ENCODE results near the gene HOXD3.

Gene HOXD3

DNA sequence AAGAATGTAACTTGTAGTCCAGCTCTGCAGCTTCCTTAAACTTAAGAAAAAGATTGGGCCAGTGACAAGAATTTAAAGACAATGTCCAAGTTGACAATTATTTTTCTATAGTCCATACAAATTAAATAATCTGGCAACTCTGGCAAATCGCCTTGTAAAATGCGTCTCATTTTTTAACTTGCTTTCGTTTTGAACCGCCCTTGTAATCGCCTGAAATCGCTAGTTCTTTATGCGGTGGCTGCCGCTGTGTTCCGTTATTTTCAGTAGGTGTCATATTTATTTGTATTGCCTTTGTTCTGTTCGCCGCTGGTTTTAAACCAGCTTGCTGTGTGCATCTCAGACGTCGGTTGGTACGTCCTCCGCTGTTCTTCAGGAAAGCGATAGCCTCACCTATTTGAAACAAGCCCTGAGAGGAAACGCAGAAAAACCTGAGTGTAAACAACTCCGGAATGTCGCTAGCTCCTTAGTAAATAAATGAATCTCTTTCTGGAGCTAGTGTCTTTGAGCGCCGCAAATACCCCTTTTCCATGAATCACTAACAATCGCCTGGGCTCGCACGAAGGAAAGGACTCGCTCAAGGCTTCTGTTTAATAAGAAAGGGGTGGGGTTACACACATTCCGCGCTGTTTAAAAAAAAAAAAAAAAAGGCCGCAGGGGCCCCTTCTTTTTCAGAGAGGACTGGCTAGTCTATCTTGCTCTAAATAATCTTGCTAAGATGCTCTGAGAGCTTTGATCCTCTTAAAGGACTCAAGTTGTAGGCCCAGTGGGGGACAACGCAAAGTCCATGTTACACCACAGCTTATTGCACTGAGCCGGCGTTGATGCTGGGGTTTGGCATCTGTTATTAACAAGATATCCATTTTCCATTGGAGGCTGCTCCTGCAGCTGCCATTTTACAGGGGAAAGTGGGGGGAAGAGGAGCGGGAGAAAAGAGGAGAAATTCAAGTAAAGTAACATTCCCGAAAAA is 24.6 kb upstream of the HOXD3 start:
- Histone ChIP-seq H3K27me3 (no peaks in the 10 kb centered on the region), H3K9me3 (no peaks in the 10 kb centered on the region), H3K4me1 (peaks cover 7% of the 10 kb centered on the region; the same call in 1 of the 2 replicates), H3K4me3 (ENCODE audit: low read depth, low read length) (no peak overlapping the region), H3K36me3 (no peaks in the 10 kb centered on the region)
- TF ChIP-seq CTCF (IDR thresholded peaks at IDR 0.05; ENCODE audit: low read depth, low read length) = no peak
- DNase-seq = no peak

GRCh38 chr2:176133389-176133788 is 23.7 kb upstream of the HOXD3 start:
- Histone ChIP-seq H3K36me3 (no peaks in the 10 kb centered on the region), H3K4me3 (ENCODE audit: low read depth, low read length) (no peak overlapping the region), H3K9me3 (no peaks in the 10 kb centered on the region), H3K4me1 (peaks cover 7% of the 10 kb centered on the region; the same call in 1 of the 2 replicates), H3K27me3 (no peaks in the 10 kb centered on the region)
- TF ChIP-seq CTCF (IDR thresholded peaks at IDR 0.05; ENCODE audit: low read depth, low read length) = no peak
- no peak for DNase-seq

- Histone ChIP-seq H3K9me3 (no peaks in the 10 kb centered on the region), H3K4me1 (peaks cover 7% of the 10 kb centered on the region; the same call in 1 of the 2 replicates), H3K36me3 (no peaks in the 10 kb centered on the region), H3K27me3 (no peaks in the 10 kb centered on the region), H3K4me3 (ENCODE audit: low read depth, low read length) (no peak overlapping the region)
- no peak for TF ChIP-seq CTCF (IDR thresholded peaks at IDR 0.05; ENCODE audit: low read depth, low read length)
- DNase-seq = no peak
These were observed 23.1 kb upstream of the HOXD3 start for GRCh38 chr2:176134035-176134434.

DNA sequence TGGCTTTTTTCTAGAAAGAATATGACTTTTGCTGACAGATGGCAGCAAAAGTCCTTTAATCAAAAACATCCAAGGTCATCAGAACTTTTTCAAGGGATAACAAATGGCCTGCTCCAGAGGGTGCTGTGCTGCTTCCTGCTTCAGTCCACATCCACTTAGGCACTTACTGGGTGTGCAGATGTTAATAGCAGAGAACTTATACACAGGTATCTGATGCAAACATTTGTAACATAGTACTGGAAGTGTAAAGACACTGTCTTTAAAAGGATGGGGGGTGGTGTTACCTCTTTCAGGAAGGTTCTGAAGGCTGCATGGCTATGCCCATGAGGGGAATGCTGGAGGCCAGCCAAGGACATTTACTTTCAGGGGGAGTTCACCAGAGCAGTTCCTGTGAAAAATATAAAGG is 22.1 kb upstream of the HOXD3 start:
- Histone ChIP-seq H3K4me1 (peaks cover 7% of the 10 kb centered on the region; the same call in 1 of the 2 replicates), H3K36me3 (no peaks in the 10 kb centered on the region), H3K9me3 (no peaks in the 10 kb centered on the region), H3K27me3 (no peaks in the 10 kb centered on the region), H3K4me3 (ENCODE audit: low read depth, low read length) (peak overlapping the region; percentile 73; the same call in 1 of the 2 replicates)
- no peak for DNase-seq
- TF ChIP-seq CTCF (IDR thresholded peaks at IDR 0.05; ENCODE audit: low read depth, low read length) = no peak; the same call in 1 of the 2 replicates

- no peaks in the 10 kb centered on the region for H3K27me3 ChIP-seq
- no peak for TF ChIP-seq CTCF (IDR thresholded peaks at IDR 0.05; ENCODE audit: low read depth, low read length)
- H3K36me3 ChIP-seq = no peaks in the 10 kb centered on the region
- peak overlapping the region; percentile 73 for H3K4me3 ChIP-seq (ENCODE audit: low read depth, low read length)
- peak; percentile 48 for DNase-seq
- no peaks in the 10 kb centered on the region for H3K9me3 ChIP-seq
- H3K4me1 ChIP-seq = peaks cover 7% of the 10 kb centered on the region; the same call in 1 of the 2 replicates
These were observed 20.5 kb upstream of the HOXD3 start for GRCh38 chr2:176136374-176137251.
